ENCODE results near the gene PALLD. TPM values are rescaled to one million over a fixed set of nuclear protein-coding genes. Genes with fewer than 3 reads are reported as not detected.

PALLD gene
- total RNA-seq, 1 experiment from 2014 or later = 23.7 TPM

- TF ChIP-seq MAX (CRISPR knock-in tag; IDR thresholded peaks at IDR 0.05) (no peak), ARID4B (CRISPR knock-in tag; IDR thresholded peaks at IDR 0.05; ENCODE audit: borderline replicate concordance) (no peak), MXD4 (CRISPR knock-in tag; IDR thresholded peaks at IDR 0.05; ENCODE audit: borderline replicate concordance) (no peak), NFE2L1 (CRISPR knock-in tag; IDR thresholded peaks at IDR 0.05) (no peak), ZNF425 (CRISPR knock-in tag; conservative IDR thresholded peaks at IDR 0.05) (no peak)
These were observed 214.6 kb downstream of the PALLD start (continued) for GRCh38 chr4:168711197-168712140.

- Mint-ChIP-seq H3K9me3 (no peaks in the 10 kb centered on the region), H3K27me3 (ENCODE audit: low read depth) (peaks cover 15% of the 10 kb centered on the region), H3K36me3 (no peaks in the 10 kb centered on the region), H3K27ac (no peak overlapping the region), H3K4me3 (no peak overlapping the region), H3K4me1 (peaks cover 20% of the 10 kb centered on the region)
- no peak for ATAC-seq
- ChIA-PET CTCF (interaction anchor here (1.2 to 5.0 kb wide), 4 partner anchors 120 to 231 kb away, joined by 3 to 43 read pairs (median 15); no protein-coding TSS in a partner anchor), POLR2A (no interaction called here)
- no peak for DNase-seq (ENCODE audit: low spot score)
- no peak for TF ChIP-seq FOXJ3 (CRISPR knock-in tag; IDR thresholded peaks at IDR 0.05; ENCODE audit: borderline replicate concordance)
- no peak for TF ChIP-seq ELF4 (CRISPR knock-in tag; IDR thresholded peaks at IDR 0.05; ENCODE audit: low read depth)
- no peak for TF ChIP-seq E2F4 (CRISPR knock-in tag; IDR thresholded peaks at IDR 0.05; ENCODE audit: borderline replicate concordance, low read depth)
- TF ChIP-seq MXD4 (CRISPR knock-in tag; IDR thresholded peaks at IDR 0.05; ENCODE audit: borderline replicate concordance) = no peak
- TF ChIP-seq ZMAT4 (CRISPR knock-in tag; IDR thresholded peaks at IDR 0.05) = no peak
- no peak for TF ChIP-seq GABPB1 (CRISPR knock-in tag; IDR thresholded peaks at IDR 0.05)
- TF ChIP-seq IRF2 (CRISPR knock-in tag; IDR thresholded peaks at IDR 0.05; ENCODE audit: borderline replicate concordance, low read depth) = no peak
- no peak for TF ChIP-seq ATF2 (CRISPR knock-in tag; IDR thresholded peaks at IDR 0.05; ENCODE audit: borderline replicate concordance, low read depth)
- no peak for TF ChIP-seq RELA (CRISPR knock-in tag; IDR thresholded peaks at IDR 0.05; ENCODE audit: borderline replicate concordance)
- no peak for TF ChIP-seq TEAD1 (CRISPR knock-in tag; IDR thresholded peaks at IDR 0.05)
- TF ChIP-seq ZNF263 (CRISPR knock-in tag; IDR thresholded peaks at IDR 0.05; ENCODE audit: low read depth) = no peak
- TF ChIP-seq SP1 (CRISPR knock-in tag; conservative IDR thresholded peaks at IDR 0.05) = no peak
- TF ChIP-seq TP53 (CRISPR knock-in tag; IDR thresholded peaks at IDR 0.05) = no peak
- no peak for TF ChIP-seq IRF1 (CRISPR knock-in tag; IDR thresholded peaks at IDR 0.05)
- no peak for TF ChIP-seq RORB (CRISPR knock-in tag; IDR thresholded peaks at IDR 0.05)
- no peak for TF ChIP-seq ZNF219 (CRISPR knock-in tag; IDR thresholded peaks at IDR 0.05; ENCODE audit: borderline replicate concordance)
- TF ChIP-seq FOXK1 (CRISPR knock-in tag; IDR thresholded peaks at IDR 0.05) = no peak
- TF ChIP-seq GTF2I (CRISPR knock-in tag; conservative IDR thresholded peaks at IDR 0.05) = no peak
- no peak for TF ChIP-seq SMAD3 (CRISPR knock-in tag; IDR thresholded peaks at IDR 0.05; ENCODE audit: borderline replicate concordance)
These were observed 215.6 kb downstream of the PALLD start for GRCh38 chr4:168712316-168712890.

All from WTC11 (cell line).